ENCODE data around the gene RNF215. TPM values are rescaled to one million over a fixed set of nuclear protein-coding genes. Genes with fewer than 3 reads are reported as not detected.

Gene RNF215
- total and polyA plus RNA-seq, 2 donors (not counting 3 experiments of a cell fraction or from before 2014, with no cell fraction given): 16.7 to 26.9 TPM

GRCh38 chr22:30373331-30374325 is 13.6 kb downstream of the RNF215 start:
- H3K27ac ChIP-seq (ENCODE audit: insufficient read depth, low read depth, low read length): no peak overlapping the region
- H3K4me2 ChIP-seq (ENCODE audit: insufficient read depth, low read length): no peak overlapping the region
- H3K79me2 ChIP-seq (ENCODE audit: control insufficient read depth, insufficient read depth, low read length): no peaks in the 10 kb centered on the region
- DNase-seq (ENCODE audit: low read depth, low spot score) (no peak), FAIRE-seq (no peak)
- no peaks in the 10 kb centered on the region for H3K27me3 ChIP-seq (ENCODE audit: control insufficient read depth in 2 of 2, insufficient read depth in 2 of 2, low read length in 2 of 2)
- no peaks in the 10 kb centered on the region for H3K4me1 ChIP-seq (ENCODE audit: control insufficient read depth, extremely low read depth, insufficient read depth, low read length)
- H3K36me3 ChIP-seq (ENCODE audit: control insufficient read depth in 2 of 2, extremely low read depth in 1 of 2, insufficient read depth in 2 of 2, low read length in 2 of 2): peaks cover 0 to 6% of the 10 kb centered on the region in 2 experiments
- POLR2A ChIA-PET: no interaction called here
- no peaks in the 10 kb centered on the region for H3K9me1 ChIP-seq (replicated peaks; ENCODE audit: control insufficient read depth, extremely low read depth, insufficient read depth, low read length)
- no peak overlapping the region for H3K9ac ChIP-seq (replicated peaks; ENCODE audit: extremely low read depth, insufficient read depth, low read length)
- H3K9me3 ChIP-seq (replicated peaks; ENCODE audit: control insufficient read depth, insufficient read depth, low read length): no peaks in the 10 kb centered on the region
- no peak for TF ChIP-seq JUN (IDR thresholded peaks at IDR 0.05; ENCODE audit: borderline replicate concordance, insufficient read depth, insufficient read length, low read depth)
- TF ChIP-seq POLR2A (IDR thresholded peaks at IDR 0.05; ENCODE audit: low read depth, low read length): no peak
- no peak for TF ChIP-seq MAX (IDR thresholded peaks at IDR 0.05; ENCODE audit: insufficient read depth, insufficient read length)
- no peak for TF ChIP-seq MYC (IDR thresholded peaks at IDR 0.05; ENCODE audit: low read depth, low read length)
- TF ChIP-seq EZH2 (IDR thresholded peaks at IDR 0.05; ENCODE audit: borderline replicate concordance, low read depth, low read length, severe bottlenecking): no peak
- no peak for TF ChIP-seq FOS (IDR thresholded peaks at IDR 0.05; ENCODE audit: borderline replicate concordance, insufficient read depth, low read length)
- TF ChIP-seq GATA2 (IDR thresholded peaks at IDR 0.05; ENCODE audit: insufficient read depth, insufficient read length, low read depth, low read length): no peak
- TF ChIP-seq, protein P1, sequence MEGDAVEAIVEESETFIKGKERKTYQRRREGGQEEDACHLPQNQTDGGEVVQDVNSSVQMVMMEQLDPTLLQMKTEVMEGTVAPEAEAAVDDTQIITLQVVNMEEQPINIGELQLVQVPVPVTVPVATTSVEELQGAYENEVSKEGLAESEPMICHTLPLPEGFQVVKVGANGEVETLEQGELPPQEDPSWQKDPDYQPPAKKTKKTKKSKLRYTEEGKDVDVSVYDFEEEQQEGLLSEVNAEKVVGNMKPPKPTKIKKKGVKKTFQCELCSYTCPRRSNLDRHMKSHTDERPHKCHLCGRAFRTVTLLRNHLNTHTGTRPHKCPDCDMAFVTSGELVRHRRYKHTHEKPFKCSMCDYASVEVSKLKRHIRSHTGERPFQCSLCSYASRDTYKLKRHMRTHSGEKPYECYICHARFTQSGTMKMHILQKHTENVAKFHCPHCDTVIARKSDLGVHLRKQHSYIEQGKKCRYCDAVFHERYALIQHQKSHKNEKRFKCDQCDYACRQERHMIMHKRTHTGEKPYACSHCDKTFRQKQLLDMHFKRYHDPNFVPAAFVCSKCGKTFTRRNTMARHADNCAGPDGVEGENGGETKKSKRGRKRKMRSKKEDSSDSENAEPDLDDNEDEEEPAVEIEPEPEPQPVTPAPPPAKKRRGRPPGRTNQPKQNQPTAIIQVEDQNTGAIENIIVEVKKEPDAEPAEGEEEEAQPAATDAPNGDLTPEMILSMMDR (IDR thresholded peaks at IDR 0.05; ENCODE audit: extremely low read depth in 1 of 2, insufficient read depth in 1 of 2, low read depth in 1 of 2, low read length in 2 of 2): no peak
- no peak for TF ChIP-seq POLR2AphosphoS5 (IDR thresholded peaks at IDR 0.05; ENCODE audit: insufficient read depth, low read depth, low read length)
- H2AFZ ChIP-seq (ENCODE audit: low read depth, low read length): no peak overlapping the region
- intact Hi-C loops (cut with micrococcal nuclease) (no loop called here), dilution Hi-C loops (cut with MboI; ENCODE audit: extremely low pct_ligation_motif_present, low sequenced_read_pairs) (no loop called here)
- no TSS peak for BruUV-seq (replicated peaks)
- no peak overlapping the region for H3K4me3 ChIP-seq (replicated peaks in 1 of 3; ENCODE audit: insufficient read depth in 1 of 3, low read depth in 1 of 3, low read length in 3 of 3)
- CTCF ChIA-PET: interaction anchor here (0.9 to 2.7 kb wide), 3 partner anchors 14 to 86 kb away, joined by 3 to 6 read pairs (median 4); partner anchors contain the start of gene RNF215
- H4K20me1 ChIP-seq (replicated peaks; ENCODE audit: control insufficient read depth, extremely low read depth, insufficient read depth, low read length): no peaks in the 10 kb centered on the region
